ENCODE data around the gene NDC1. TPM values are rescaled to one million over a fixed set of nuclear protein-coding genes. Genes with fewer than 3 reads are reported as not detected.

The NDC1 gene
- polyA plus RNA-seq, 1 of the 3 experiments (the other 2 are of a cell fraction): 11.5 TPM

- no peak overlapping the region for H3K4me2 ChIP-seq
- H3K4me3 ChIP-seq (ENCODE audit: low read depth in 2 of 2, low read length in 1 of 2): peak overlapping the region in 1 of 2 experiments; percentile 25; a peak in 1 of 4 replicates
- H3K9me3 ChIP-seq: no peaks in the 10 kb centered on the region
- POLR2A ChIA-PET: no interaction called here
- H3K9me2 ChIP-seq: no peaks in the 10 kb centered on the region
- DNase-seq: peak; percentile 64
- H2AFZ ChIP-seq (ENCODE audit: low read depth): no peak overlapping the region
- no peaks in the 10 kb centered on the region for H4K20me1 ChIP-seq (ENCODE audit: insufficient read depth)
- peak; percentile 88 for TF ChIP-seq RCOR1 (IDR thresholded peaks at IDR 0.05; ENCODE audit: low read length)
- TF ChIP-seq YY1 (IDR thresholded peaks at IDR 0.05; ENCODE audit: low read depth): no peak
- TF ChIP-seq CTCF (IDR thresholded peaks at IDR 0.05): peak; percentile 88
- peak; percentile 87 for TF ChIP-seq RAD21 (IDR thresholded peaks at IDR 0.05; ENCODE audit: low read length)
- TF ChIP-seq SMC3 (IDR thresholded peaks at IDR 0.05; ENCODE audit: low read depth, low read length): peak; percentile 62
- no peak for TF ChIP-seq FOXM1 (IDR thresholded peaks at IDR 0.05; ENCODE audit: low read depth)
- H3F3A ChIP-seq (replicated peaks; ENCODE audit: insufficient read depth): no peaks in the 10 kb centered on the region
- no peaks in the 10 kb centered on the region for H3K4me1 ChIP-seq (ENCODE audit: control insufficient read depth in 1 of 2, insufficient read depth in 2 of 2, low read depth in 1 of 2, low read length in 1 of 2)
- H3K79me2 ChIP-seq (ENCODE audit: insufficient read depth): no peaks in the 10 kb centered on the region
- H3K9ac ChIP-seq: no peak overlapping the region
- H3K27me3 ChIP-seq (ENCODE audit: insufficient read depth): no peaks in the 10 kb centered on the region
- H3K36me3 ChIP-seq (replicated peaks in 1 of 2; ENCODE audit: control insufficient read depth in 1 of 2, insufficient read depth in 2 of 2, low read length in 1 of 2): peaks cover 9 to 34% of the 10 kb centered on the region in 2 experiments
- H3K27ac ChIP-seq (ENCODE audit: low read depth in 2 of 2, low read length in 1 of 2): no peak overlapping the region
- CTCF ChIA-PET: interaction anchor here (0.5 to 5.0 kb wide), 49 partner anchors 10 to 951 kb away, joined by 3 to 51 read pairs (median 4); partner anchors contain the start of gene ACOT11
Observed at GRCh38 chr1:53860967-53861411, 22.9 kb upstream of the NDC1 start.

- Histone ChIP-seq H3K4me1 (ENCODE audit: control insufficient read depth in 1 of 2, insufficient read depth in 2 of 2, low read depth in 1 of 2, low read length in 1 of 2) (no peaks in the 10 kb centered on the region), H3K79me2 (ENCODE audit: insufficient read depth) (no peaks in the 10 kb centered on the region), H3K4me3 (ENCODE audit: low read depth in 2 of 2, low read length in 1 of 2) (no peak overlapping the region), H3K27me3 (ENCODE audit: insufficient read depth) (no peaks in the 10 kb centered on the region), H3K9me3 (no peaks in the 10 kb centered on the region), H3K36me3 (replicated peaks in 1 of 2; ENCODE audit: control insufficient read depth in 1 of 2, insufficient read depth in 2 of 2, low read length in 1 of 2) (peaks cover 21 to 46% of the 10 kb centered on the region in 2 experiments), H3K9ac (no peak overlapping the region), H4K20me1 (ENCODE audit: insufficient read depth) (no peaks in the 10 kb centered on the region), H3F3A (replicated peaks; ENCODE audit: insufficient read depth) (peaks cover 3% of the 10 kb centered on the region), H3K9me2 (no peaks in the 10 kb centered on the region), H3K4me2 (no peak overlapping the region), H2AFZ (ENCODE audit: low read depth) (no peak overlapping the region), H3K27ac (ENCODE audit: low read depth in 2 of 2, low read length in 1 of 2) (no peak overlapping the region)
- DNase-seq: no peak
- TF ChIP-seq CTCF (IDR thresholded peaks at IDR 0.05) (no peak), POLR2AphosphoS5 (IDR thresholded peaks at IDR 0.05; ENCODE audit: low read depth, low read length) (no peak), REST (IDR thresholded peaks at IDR 0.05; ENCODE audit: low read depth, low read length) (no peak), FOXM1 (IDR thresholded peaks at IDR 0.05; ENCODE audit: low read depth) (no peak), MEF2A (IDR thresholded peaks at IDR 0.05; ENCODE audit: borderline replicate concordance, low read depth) (no peak), GABPA (IDR thresholded peaks at IDR 0.05; ENCODE audit: low read depth) (no peak), CHD2 (IDR thresholded peaks at IDR 0.05; ENCODE audit: low read length, partially characterized antibody) (no peak), SMC3 (IDR thresholded peaks at IDR 0.05; ENCODE audit: low read depth, low read length) (no peak), FOXJ3 (CRISPR knock-in tag; IDR thresholded peaks at IDR 0.05) (no peak)
- CTCF ChIA-PET: interaction anchor here (0.9 to 6.2 kb wide), 4 partner anchors 8 to 108 kb away, joined by 3 to 51 read pairs (median 4); partner anchors contain the start of gene YIPF1
- WGBS (ENCODE audit: low lambda C conversion rate): 90% methylated on average over 9 of the region's 9 CpGs
- POLR2A ChIA-PET: no interaction called here
Observed at GRCh38 chr1:53851571-53852285, 13.6 kb upstream of the NDC1 start.

Measured in SK-N-SH (cell line).